GM21390 (cell line): Measurements from ENCODE around the gene EVPL.
A peak's percentile ranks its signal among the peaks of the same experiment; 100 is the strongest.
"Not testable (repeated sequence)": the region's sequence is repeated elsewhere in the genome, so short reads cannot be mapped to it uniquely, and the experiment has no call there.

Experiments
- ATAC-seq: cut with Tn5 transposase; IDR thresholded peaks from one replicate; pipeline ENCODE4 v1.9.1; 2021; ENCODE audit not compliant: unreplicated experiment

Gene EVPL

GRCh38 chr17:76027159-76027839, at the start of gene EVPL:
TSS of gene EVPL (minus strand) at chr17:76027306. CDS start at chr17:76027198, 108 bp downstream.
- ATAC-seq: no peak

DNA sequence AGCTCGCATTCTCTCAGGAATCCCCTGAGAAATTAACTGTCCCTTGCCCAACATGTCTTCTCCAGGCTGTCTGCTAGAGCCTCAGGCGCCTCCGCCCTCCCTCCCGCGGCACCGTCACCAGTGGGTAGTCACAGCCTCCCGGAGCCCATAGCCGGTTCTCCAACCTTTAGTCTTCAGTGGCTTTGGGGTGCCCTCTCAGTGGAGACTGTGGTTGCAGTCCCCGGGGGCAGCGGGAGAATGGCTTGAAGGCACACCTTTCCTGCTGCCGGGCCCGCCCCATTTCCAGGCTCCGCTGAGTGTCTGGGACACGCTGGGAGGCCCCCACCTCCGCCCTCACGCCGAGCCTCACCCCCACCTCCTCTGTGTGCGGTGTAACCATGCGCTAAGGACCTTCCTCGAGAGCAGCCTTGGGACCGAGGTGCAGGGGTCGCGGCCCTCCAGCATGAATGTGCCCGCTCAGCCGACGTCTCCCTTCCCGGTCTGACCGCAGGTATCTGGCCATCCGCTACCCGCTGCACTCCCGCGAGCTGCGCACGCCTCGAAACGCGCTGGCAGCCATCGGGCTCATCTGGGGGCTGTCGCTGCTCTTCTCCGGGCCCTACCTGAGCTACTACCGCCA, 49.1 kb upstream of the EVPL start:
- ATAC-seq: no peak

DNA sequence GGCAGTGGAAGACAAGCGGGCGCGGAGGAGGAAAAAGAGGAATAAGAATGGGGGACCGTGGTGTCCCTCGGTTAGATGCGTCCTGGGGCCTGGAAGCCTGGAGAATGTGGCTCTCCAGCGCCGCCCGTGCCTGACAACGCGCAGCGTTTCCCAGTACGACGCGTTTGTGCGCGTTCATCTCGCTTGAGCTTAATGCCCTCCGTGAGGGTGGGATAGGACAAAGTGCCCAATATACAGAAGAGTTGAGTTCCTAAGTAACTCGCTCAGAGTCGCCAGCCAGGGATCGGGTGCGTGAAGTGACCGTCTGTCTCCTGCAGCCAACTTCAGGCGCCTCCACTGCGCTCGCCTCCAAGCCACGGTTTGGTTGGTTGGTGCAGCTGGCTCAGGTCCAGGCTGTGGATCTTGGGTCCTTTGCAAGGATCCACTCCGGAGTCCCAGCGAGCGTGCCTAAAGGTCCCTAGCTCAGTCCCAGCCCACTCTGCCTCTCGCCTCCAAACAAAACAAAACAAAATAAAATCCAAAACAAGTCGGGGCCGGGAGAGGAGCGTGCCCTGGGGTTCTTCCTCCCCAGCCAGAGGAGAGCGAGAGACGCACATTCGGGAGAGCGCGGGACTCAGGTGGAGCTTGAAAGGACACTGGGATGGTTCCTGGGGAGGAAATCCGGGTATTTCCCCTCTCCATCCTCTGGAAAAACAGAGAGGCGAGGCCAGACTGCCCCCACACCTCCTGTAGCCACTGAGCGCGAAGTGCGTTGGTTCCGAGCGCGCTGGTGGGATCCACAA, 48.4 kb upstream of the EVPL start:
- no peak for ATAC-seq

DNA sequence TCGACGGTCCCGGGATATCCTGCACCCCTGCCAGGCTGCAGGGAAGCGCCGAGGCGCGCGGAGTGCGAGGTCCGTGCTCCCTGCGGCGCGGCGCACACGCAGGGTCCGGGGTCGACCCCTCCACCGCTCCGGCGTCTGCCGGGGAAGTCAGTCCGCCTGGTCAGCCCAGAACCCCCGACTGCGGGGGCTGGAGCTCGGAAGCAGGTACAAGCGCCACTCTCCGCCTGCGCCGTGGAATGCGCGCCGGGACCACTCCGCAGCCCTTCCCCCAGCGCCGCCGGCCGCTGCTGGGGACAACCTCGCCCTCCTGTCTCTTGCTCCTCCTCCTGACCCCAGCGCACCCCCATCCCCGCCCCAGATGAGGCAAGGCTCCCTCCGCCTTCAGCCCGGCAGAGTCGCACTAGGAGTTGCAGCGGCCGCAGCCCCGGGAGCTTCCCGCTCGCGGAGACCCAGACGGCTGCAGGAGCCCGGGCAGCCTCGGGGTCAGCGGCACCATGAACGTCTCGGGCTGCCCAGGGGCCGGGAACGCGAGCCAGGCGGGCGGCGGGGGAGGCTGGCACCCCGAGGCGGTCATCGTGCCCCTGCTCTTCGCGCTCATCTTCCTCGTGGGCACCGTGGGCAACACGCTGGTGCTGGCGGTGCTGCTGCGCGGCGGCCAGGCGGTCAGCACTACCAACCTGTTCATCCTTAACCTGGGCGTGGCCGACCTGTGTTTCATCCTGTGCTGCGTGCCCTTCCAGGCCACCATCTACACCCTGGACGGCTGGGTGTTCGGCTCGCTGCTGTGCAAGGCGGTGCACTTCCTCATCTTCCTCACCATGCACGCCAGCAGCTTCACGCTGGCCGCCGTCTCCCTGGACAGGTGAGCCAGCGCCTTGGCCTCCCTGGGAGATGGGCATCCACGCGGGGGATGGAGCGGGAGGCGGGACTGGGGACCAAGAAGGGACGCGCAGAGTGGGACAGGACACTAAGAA, 47.6 kb upstream of the EVPL start, which contains the start of gene GALR2:
Gene GALR2, plus strand, starts transcription at position 392 of the 974 bp plus-strand sequence. Its CDS starts 103 bp downstream, at position 495.
- ATAC-seq: no peak

- peak; percentile 80 for ATAC-seq
Measured at GRCh38 chr17:76072148-76072858, 45.2 kb upstream of the EVPL start, which contains the start of gene SRP68. TSS of gene SRP68 (minus strand) at chr17:76072517. CDS start at chr17:76072491, 26 bp downstream.

- no peak for ATAC-seq
Measured at GRCh38 chr17:76071531-76072147, 44.5 kb upstream of the EVPL start.

GRCh38 chr17:76065775-76066174, 38.7 kb upstream of the EVPL start:
- no peak for ATAC-seq

DNA sequence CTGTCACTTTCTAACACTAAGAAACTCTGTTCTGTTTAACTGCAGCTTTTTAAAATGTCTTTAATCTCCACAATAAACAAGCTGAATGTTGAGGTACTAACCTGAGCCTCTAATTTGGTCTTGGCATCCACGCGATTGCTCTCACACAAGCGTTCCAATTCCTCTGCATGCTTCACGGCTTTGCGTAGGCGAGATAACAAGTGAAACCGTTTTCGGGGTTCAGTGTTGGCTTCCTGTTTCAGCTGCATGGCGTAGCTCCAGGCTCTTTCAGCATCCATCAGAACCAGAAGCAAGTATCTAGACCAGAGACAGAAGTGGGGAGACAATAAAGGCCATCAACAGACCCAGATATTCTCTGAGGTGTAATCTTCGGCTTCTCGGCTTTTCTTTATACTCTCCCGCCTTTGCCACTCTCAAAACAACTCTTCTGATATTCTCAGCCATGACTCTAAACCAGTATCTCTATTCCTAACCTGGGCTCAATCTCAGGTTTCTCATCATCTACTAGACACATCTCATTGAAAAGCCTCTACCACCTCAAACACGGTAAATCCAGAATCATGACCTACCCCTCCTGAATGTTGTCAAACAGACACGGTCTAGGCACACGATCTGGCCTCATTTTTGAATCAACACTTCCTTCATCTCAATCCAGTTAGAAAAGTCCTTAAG, 36.9 kb upstream of the EVPL start:
- no peak for ATAC-seq

- not testable (repeated sequence) for ATAC-seq
Measured at GRCh38 chr17:76058264-76058663, 31.2 kb upstream of the EVPL start.

DNA sequence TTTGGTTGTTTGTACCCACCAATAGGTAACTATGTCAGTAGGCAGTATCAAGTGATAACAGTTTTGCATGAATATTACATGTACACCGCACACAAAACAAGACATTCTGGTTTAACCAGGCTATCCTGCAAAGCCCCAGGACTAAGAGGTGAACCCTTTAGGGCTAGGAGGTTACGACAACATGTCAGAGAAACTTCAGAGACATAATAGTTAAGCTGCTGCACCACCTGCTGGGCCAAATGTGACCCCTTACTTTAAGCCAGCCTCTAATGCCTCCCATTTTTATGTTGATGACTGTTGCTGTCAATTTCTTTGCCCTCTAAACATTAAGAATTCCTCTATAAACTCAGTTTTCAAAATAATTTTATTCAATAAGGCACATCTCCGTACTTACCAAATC, 29.8 kb upstream of the EVPL start:
- no peak for ATAC-seq

DNA sequence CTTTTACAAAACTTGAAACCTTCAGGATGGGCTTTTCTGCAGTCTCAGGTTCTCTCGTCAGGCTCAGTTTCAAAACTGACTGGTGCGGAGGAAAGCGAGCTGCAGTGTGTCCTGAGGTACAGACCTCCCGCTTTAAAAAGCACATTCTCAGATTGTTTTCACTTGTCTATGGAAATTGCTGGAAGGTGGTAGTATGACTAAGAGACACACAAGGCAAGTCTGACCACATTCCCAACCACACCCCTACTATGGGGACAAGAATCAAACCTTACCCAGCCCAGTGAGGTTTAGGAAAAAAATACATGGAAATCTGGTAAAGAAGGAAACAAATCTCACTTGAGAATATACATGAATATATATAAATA, 27.0 kb upstream of the EVPL start:
- ATAC-seq: no peak

GRCh38 chr17:76053246-76054111, 26.4 kb upstream of the EVPL start:
- ATAC-seq: no peak

DNA sequence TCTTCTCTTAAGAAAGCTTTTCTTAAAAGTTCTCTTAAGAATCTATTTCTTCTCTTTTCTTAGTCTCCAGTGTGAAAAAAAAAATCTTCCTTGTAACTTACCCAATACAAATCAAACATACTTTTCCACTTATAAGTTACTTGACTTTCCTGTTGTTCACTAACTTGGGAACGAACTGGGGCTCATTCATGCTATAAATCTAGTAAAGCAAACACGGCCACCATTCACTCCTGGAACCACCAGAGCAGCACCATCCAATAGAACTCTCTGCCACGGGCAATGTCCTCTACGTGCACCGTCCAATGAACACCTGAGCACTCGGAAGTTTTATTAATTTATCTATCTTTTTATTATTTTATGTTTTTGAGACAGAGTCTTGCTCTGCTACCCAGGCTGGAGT, 24.5 kb upstream of the EVPL start:
- no peak for ATAC-seq

- no peak for ATAC-seq
Measured at GRCh38 chr17:76050538-76051467, 23.7 kb upstream of the EVPL start.

GRCh38 chr17:76049836-76050537, 22.9 kb upstream of the EVPL start:
- no peak for ATAC-seq

DNA sequence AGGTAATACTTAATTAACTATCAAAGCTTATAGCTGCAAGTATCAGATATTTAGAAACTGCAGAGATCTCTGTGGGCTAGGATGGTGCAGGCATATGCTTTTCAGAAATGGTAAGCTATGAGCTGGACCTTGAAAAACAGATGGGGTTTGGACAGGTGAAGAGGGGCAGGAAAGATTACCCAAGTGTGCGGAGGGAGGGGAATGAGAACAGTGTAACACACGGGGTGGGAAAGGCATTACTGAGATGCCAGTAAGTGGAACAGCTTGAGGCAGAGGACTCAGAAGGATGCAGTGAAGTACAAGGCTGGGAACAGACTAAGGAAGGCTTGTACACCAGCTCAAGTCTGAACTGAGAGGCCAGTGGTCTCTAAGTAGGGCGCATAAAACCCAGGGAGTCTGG, 22.1 kb upstream of the EVPL start:
- no peak for ATAC-seq
